Kidney glomerular epithelial cell (primary cell): ENCODE data around the gene COL4A3.
A peak's percentile ranks its signal among the peaks of the same experiment; 100 is the strongest.

ENCODE experiments used
- DNase-seq: peaks from one replicate; lab custom pipeline; 2025; lab: John Stamatoyannopoulos, UW

Gene COL4A3

GRCh38 chr2:227340106-227340505 lies 175.7 kb downstream of the COL4A3 start:
- DNase-seq: no peak

GRCh38 chr2:227341553-227341952 lies 177.1 kb downstream of the COL4A3 start:
- no peak for DNase-seq

DNA sequence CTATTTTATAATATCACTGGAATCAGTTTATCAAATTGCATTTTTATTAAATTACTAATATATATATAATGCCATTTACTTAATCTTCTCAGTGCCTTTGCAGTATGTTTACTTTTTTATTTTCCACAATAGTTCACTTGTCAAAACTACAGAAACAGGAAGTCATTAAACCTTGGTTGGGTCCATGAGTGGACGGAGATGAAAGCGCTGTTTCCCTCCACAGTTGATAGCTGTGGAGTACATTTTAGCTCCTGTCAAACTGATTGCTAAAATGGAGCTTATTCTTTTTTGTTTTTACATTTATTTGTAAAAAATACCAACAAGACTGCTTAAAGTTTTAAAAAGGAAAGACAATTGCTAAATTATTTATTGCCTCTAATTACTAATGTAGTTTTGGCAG lies 179.8 kb downstream of the COL4A3 start:
- no peak for DNase-seq

DNA sequence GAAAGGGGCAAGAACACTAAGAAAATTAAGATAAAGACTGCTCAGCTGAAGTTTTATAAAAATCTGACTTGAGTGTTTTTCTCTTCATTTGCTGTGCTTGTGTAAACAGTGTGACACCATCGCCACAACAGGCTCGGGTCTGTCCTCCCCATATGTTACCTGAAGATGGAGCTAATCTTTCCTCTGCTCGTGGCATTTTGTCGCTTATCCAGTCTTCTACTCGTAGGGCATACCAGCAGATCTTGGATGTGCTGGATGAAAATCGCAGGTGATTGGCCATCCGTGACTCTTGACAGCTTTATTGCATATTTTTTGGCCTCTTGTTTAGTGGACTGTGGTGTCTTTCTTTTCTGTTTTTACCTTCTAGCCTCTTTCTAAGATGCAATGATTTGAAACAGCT lies 182.7 kb downstream of the COL4A3 start:
- peak; percentile 59 for DNase-seq

DNA sequence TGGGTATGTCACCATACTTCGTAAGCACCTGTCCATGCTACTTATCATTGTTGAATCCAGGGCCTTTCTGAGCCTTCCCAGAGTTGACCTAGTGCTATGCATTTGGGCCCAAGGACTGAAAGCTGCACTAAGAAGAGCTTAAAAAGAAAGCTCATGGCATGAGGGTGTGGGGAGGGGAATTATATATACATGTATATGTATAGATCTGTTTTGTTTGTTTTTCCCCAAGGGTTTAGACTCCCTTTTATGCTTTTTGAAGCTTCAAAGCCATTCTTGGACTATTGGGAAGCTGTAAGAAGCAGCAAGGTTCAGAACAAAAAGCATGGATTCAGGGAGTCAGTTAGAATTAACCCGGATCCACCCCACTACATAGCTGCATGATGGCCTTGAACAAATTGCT lies 183.9 kb downstream of the COL4A3 start:
- no peak for DNase-seq

DNA sequence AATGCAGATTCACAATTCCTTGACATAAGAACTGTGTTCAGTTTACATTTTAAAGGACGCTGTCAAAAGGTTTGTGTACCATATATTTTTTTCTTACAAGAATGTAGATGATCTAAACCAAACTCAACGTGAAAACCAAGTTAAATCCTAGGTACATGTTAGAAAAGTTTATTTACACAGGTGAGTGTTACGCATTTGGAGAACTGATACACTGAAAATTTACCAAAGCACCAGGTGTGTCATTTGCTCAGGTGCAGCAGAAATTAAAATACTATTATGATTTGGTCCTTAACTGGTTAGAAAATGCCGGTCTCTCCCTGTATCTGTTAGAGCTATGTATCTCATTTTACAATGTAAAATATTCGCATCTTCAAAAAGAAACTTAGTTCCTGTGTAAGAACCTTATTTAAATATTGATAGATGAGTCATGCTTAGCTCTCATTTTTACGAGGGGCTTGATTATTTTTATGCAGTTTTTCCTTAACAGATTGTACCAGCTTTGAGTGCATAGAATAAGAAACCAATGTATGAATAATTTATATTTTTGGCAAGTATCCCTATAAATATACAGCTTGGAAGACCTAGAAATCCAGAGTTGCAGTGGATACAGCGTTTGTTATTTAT lies 185.7 kb downstream of the COL4A3 start:
- DNase-seq: no peak

DNA sequence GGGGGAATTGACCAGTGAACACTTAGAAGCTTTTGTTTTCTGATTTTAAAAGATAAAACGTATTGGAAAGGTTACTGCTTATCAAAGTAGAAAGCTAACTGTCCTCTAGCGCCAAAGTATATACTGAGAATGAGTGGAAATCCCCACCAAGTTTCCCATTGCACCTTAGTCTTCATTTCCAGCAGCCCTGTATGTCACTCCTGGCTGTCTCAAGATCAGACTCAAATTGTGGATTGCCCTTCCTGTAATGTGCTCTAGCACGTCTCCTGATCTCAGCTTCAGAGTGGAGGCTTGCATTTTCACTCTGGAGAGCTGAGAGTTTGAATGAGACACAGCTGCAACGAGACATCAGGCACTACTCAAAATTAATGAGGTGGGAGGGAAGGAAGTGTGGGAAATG lies 187.2 kb downstream of the COL4A3 start:
- DNase-seq: no peak

- DNase-seq: no peak
Observed at GRCh38 chr2:227360351-227360750, 195.9 kb downstream of the COL4A3 start.

DNA sequence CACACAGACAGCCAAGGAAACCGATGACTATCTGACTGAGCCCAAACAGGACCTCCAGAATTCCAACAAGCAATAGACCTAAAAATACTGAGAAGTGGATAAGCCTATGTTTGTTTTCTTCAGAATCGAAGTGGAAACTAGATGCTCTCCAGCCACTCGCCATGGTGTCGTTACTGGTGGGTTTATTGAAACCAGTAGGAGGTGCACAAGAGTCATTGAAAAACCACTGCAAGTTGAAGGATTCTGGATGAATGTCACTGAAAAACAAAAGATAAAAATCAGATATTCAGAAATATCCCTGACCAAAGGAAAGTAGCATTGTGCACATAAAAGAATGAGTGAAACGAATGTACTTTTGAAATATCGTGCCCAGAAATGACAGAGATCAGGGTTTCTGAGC lies 199.3 kb downstream of the COL4A3 start:
- no peak for DNase-seq
